Uterus (tissue), 4 donors: ENCODE measurements around the gene METAP2. TPM values are rescaled to one million over a fixed set of nuclear protein-coding genes. Genes with fewer than 3 reads are reported as not detected.

Experiments used
- DNase-seq, 2 donors: peaks; one replicate each; pipeline ENCODE4 v3.0.0-alpha.2; 2019 to 2020
- H3K27ac ChIP-seq, 2 donors: fragments of 200-600 bp; sonication (generic); 1 replicate in 1 of 2; 2 replicates in 1 of 2; pipeline ENCODE4 v1.5.1; 2016 to 2018
- H3K27me3 ChIP-seq, 2 donors: fragments of 200-600 bp; sonication (generic); one replicate each; pipeline ENCODE4 v1.5.1; 2018 to 2019; ENCODE audit warnings: control low read depth in 1 of 2
- H3K36me3 ChIP-seq, 2 donors: fragments of 200-600 bp; sonication (generic); one replicate each; pipeline ENCODE4 v1.5.1; 2019; ENCODE audit warnings: control low read depth in 1 of 2
- H3K4me1 ChIP-seq, 2 donors: fragments of 200-600 bp; sonication (generic); one replicate each; pipeline ENCODE4 v1.5.1; 2018 to 2019; ENCODE audit warnings: control low read depth in 1 of 2
- H3K4me3 ChIP-seq, 2 donors: fragments of 200-600 bp; sonication (generic); 1 replicate in 1 of 2; 2 replicates in 1 of 2; pipeline ENCODE4 v1.5.1; 2018 to 2019; ENCODE audit warnings: mild to moderate bottlenecking in 1 of 2
- H3K9me3 ChIP-seq, 2 donors: fragments of 200-600 bp; sonication (generic); one replicate each; pipeline ENCODE4 v1.5.1; 2019; ENCODE audit warnings: control low read depth in 1 of 2
- POLR2A ChIP-seq, 2 donors: fragments of 450-650 bp; IDR thresholded peaks; one replicate each; pipeline ENCODE4 v1.6.1; 2016; ENCODE audit warnings: antibody characterized with exemption in 2 of 2, mild to moderate bottlenecking in 1 of 2, moderate library complexity in 1 of 2
- intact Hi-C: fragments of 100-400 bp; cut with DNase I; formaldehyde crosslinking; loops from one replicate; pipeline ENCODE4 v1.15.1; 2023; ENCODE audit warnings: low total_unique reads
- total RNA-seq, 4 donors: library from RNA; depleted of rRNA in 3 of 4; stranded (reverse); fragments of >200 nt in 3 of 4; gene quantifications; one replicate each; pipeline versions ENCODE4 v1.1.0 to v1.2.4, GENCODE V29; 2014 to 2023
- TF ChIP-seq, protein P1 (sequence below), 4 experiments: fragments of 200-600 bp in 2 of 4; fragments of 450-650 bp in 2 of 4; sonication (generic) in 2 of 4; IDR thresholded peaks; one replicate each; pipeline ENCODE4 v1.5.1; 2016 to 2019; ENCODE audit warnings: antibody characterized with exemption in 4 of 4, mild to moderate bottlenecking in 2 of 4, moderate library complexity in 1 of 4
- donor health status: DM: yes; HTN: yes; CAD: no.

Gene METAP2
- total RNA-seq, 4 donors from 2014 or later, result 25.9 to 544 (median 72.8) TPM

DNA sequence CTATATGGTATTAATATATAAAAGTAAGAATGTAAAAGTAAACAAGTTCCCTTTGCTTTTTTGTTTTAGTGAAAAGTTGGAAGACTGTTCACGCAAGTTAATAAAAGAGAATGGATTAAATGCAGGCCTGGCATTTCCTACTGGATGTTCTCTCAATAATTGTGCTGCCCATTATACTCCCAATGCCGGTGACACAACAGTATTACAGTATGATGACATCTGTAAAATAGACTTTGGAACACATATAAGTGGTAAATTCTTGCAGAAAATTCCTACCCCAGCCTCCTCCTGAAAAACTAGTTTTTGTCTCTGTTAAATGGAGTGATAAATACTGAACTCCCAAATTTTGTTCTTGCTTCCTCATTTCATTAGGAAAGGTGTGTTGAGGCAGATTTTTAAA lies 20.9 kb downstream of the METAP2 start:
- no peak for DNase-seq
- Histone ChIP-seq H3K4me3 (no peak overlapping the region), H3K27me3 (no peaks in the 10 kb centered on the region), H3K36me3 (no peaks in the 10 kb centered on the region), H3K27ac (no peak overlapping the region), H3K9me3 (no peaks in the 10 kb centered on the region), H3K4me1 (no peaks in the 10 kb centered on the region)
- intact Hi-C loops, result no loop called here
- TF ChIP-seq, protein P1, sequence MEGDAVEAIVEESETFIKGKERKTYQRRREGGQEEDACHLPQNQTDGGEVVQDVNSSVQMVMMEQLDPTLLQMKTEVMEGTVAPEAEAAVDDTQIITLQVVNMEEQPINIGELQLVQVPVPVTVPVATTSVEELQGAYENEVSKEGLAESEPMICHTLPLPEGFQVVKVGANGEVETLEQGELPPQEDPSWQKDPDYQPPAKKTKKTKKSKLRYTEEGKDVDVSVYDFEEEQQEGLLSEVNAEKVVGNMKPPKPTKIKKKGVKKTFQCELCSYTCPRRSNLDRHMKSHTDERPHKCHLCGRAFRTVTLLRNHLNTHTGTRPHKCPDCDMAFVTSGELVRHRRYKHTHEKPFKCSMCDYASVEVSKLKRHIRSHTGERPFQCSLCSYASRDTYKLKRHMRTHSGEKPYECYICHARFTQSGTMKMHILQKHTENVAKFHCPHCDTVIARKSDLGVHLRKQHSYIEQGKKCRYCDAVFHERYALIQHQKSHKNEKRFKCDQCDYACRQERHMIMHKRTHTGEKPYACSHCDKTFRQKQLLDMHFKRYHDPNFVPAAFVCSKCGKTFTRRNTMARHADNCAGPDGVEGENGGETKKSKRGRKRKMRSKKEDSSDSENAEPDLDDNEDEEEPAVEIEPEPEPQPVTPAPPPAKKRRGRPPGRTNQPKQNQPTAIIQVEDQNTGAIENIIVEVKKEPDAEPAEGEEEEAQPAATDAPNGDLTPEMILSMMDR (IDR thresholded peaks at IDR 0.05), result no peak

- no peak for DNase-seq
- Histone ChIP-seq H3K27ac (no peak overlapping the region), H3K4me1 (no peaks in the 10 kb centered on the region), H3K4me3 (no peak overlapping the region), H3K9me3 (no peaks in the 10 kb centered on the region), H3K36me3 (no peaks in the 10 kb centered on the region), H3K27me3 (no peaks in the 10 kb centered on the region)
- no peak for TF ChIP-seq POLR2A (IDR thresholded peaks at IDR 0.05)
- TF ChIP-seq, protein P1 (IDR thresholded peaks at IDR 0.05), result no peak
- intact Hi-C loops, result no loop called here
Observed at GRCh38 chr12:95495433-95495832, 21.5 kb downstream of the METAP2 start.

DNA sequence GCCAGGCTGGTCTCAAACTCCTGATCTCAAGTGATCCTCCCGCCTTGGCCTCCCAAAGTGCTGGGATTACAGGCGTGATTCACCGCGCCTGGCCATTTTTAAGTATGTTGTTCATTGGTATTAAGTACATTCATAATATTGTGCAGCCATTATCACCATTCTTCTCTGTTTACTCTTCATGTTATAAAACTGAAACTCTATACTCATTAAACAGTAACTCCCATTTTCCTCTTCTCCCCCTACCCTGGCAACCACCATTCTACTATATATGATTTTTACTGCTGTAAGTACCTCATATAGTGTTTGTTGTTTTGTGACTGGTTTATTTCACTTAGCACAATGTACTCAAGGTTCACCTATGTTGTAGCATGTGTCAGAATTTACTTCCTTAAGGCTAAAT lies 23.1 kb downstream of the METAP2 start:
- no peaks in the 10 kb centered on the region for H3K36me3 ChIP-seq
- no peak overlapping the region for H3K4me3 ChIP-seq
- TF ChIP-seq POLR2A (IDR thresholded peaks at IDR 0.05), result no peak
- TF ChIP-seq, protein P1 (IDR thresholded peaks at IDR 0.05), result no peak
- DNase-seq, result no peak
- intact Hi-C loops, result no loop called here
- H3K9me3 ChIP-seq, result no peaks in the 10 kb centered on the region
- H3K27ac ChIP-seq, result no peak overlapping the region
- H3K27me3 ChIP-seq, result no peaks in the 10 kb centered on the region
- no peaks in the 10 kb centered on the region for H3K4me1 ChIP-seq

DNA sequence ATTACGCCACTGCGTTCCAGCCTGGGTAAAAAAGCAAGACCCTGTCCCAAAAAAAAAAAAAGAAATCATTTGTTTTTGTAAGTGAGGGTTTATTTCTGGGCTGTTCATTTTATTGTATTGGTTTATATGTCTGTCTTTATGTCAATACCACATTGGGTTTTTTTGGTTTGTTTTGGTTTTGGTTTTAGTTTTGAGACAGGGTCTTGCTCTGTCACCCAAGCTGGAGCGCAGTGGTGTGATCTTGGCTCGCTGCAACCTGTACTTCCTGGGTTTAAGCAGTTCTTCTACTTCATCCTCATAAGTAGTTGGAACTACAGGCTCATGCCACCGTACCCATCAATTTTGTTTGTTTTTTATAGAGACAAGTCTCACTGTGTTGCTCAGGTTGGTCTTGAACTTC lies 25.0 kb downstream of the METAP2 start:
- no peaks in the 10 kb centered on the region for H3K27me3 ChIP-seq
- H3K9me3 ChIP-seq, result no peaks in the 10 kb centered on the region
- no peaks in the 10 kb centered on the region for H3K36me3 ChIP-seq
- TF ChIP-seq, protein P1 (IDR thresholded peaks at IDR 0.05), result no peak
- no peak for TF ChIP-seq POLR2A (IDR thresholded peaks at IDR 0.05)
- DNase-seq, result no peak
- no peaks in the 10 kb centered on the region for H3K4me1 ChIP-seq
- no peak overlapping the region for H3K4me3 ChIP-seq
- H3K27ac ChIP-seq, result no peak overlapping the region
- intact Hi-C loops, result no loop called here

GRCh38 chr12:95499772-95500171 lies 25.8 kb downstream of the METAP2 start:
- intact Hi-C loops, result no loop called here
- Histone ChIP-seq H3K9me3 (no peaks in the 10 kb centered on the region), H3K4me1 (no peaks in the 10 kb centered on the region), H3K27me3 (no peaks in the 10 kb centered on the region), H3K27ac (no peak overlapping the region), H3K4me3 (no peak overlapping the region), H3K36me3 (no peaks in the 10 kb centered on the region)
- TF ChIP-seq, protein P1 (IDR thresholded peaks at IDR 0.05), result no peak
- TF ChIP-seq POLR2A (IDR thresholded peaks at IDR 0.05), result no peak
- no peak for DNase-seq
